ENCODE measurements around the gene NKD2.
"Not testable (repeated sequence)": the region's sequence is repeated elsewhere in the genome, so short reads cannot be mapped to it uniquely, and the experiment has no call there.

Gene NKD2

DNA sequence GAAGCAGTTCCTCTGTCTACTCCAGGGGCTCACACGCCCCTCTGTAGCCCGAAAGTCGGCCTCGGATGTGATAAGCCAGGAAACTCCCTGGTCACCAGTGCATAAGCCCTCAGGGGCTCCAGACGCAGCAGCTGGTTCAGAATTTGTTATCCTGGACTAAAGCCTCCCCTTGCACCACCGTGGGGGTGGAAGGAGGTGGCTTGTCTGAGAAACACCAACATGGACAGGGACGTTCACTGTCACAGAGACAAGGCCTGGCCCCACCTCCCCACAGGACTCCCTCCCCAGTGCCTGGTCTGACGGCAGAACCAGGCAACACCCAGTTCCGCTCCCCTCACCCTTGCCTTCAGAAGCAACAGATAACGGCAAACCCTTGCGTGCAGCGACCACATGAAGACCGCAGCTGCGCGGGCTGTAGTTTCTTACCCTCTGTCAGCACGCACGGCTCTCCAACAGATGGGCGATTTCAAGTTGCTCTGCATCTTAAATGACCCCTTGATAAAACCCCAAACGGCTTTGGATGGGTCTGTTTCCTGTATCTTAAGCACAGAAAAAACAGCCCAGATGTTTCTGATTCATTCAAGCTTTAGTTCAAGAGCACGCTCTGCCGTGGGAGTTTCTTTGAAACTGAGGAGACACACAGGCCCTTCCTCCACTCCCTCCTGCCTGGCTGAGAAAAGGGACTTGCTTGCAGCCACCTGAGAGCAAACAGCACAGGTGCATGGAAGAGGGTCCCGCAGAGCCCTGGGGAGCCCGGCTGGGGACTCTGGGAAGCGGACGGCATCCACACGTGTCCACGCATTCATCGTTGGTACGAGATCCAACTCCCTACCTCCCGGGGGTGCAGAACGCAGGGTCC lies 44.7 kb upstream of the NKD2 start:
- FAIRE-seq (peak; percentile 63), DNase-seq (ENCODE audit: insufficient read length, low spot score) (peak; percentile 61)
- TF ChIP-seq TAF1 (IDR thresholded peaks at IDR 0.05; ENCODE audit: low read depth, low read length) (no peak), POU2F2 (IDR thresholded peaks at IDR 0.05; ENCODE audit: low read depth, low read length) (peak; percentile 76; the same call in 1 of the 2 replicates), POLR2A (IDR thresholded peaks at IDR 0.05; ENCODE audit: low read depth, low read length) (no peak), SPI1 (IDR thresholded peaks at IDR 0.05; ENCODE audit: low read depth, low read length) (0 out of 2 replicates have a peak, but pooled peaks have one; percentile 40)

DNA sequence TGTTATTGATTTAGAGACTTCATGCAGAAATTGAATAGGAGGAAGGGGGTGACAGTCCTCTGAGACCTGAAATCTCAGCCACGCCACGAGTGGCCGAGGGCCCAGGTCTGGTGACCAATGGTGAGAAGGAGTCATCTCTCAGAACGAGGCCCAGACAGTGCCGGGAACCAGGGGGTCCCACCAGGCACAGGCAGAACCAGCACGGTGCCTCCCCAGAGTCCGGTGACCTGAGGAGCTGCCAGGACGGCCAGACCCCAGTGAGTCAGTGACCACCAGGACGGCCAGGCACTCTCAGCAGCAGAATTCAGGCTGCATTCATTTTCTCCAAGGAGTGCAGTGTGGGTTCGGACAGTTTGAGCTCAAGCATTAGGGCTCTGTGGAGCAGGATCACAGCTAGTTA lies 43.8 kb upstream of the NKD2 start:
- DNase-seq (ENCODE audit: insufficient read length, low spot score) (no peak), FAIRE-seq (no peak)
- TF ChIP-seq SPI1 (IDR thresholded peaks at IDR 0.05; ENCODE audit: low read depth, low read length) = no peak
- no peak for TF ChIP-seq POLR2A (IDR thresholded peaks at IDR 0.05; ENCODE audit: low read depth, low read length)
- no peak for TF ChIP-seq POU2F2 (IDR thresholded peaks at IDR 0.05; ENCODE audit: low read depth, low read length)
- no peak for TF ChIP-seq POLR2AphosphoS5 (IDR thresholded peaks at IDR 0.05; ENCODE audit: low read depth, low read length)
- TF ChIP-seq PAX5 (IDR thresholded peaks at IDR 0.05; ENCODE audit: insufficient read depth, low read length, severe bottlenecking) = no peak
- no peak for TF ChIP-seq TAF1 (IDR thresholded peaks at IDR 0.05; ENCODE audit: low read depth, low read length)

DNA sequence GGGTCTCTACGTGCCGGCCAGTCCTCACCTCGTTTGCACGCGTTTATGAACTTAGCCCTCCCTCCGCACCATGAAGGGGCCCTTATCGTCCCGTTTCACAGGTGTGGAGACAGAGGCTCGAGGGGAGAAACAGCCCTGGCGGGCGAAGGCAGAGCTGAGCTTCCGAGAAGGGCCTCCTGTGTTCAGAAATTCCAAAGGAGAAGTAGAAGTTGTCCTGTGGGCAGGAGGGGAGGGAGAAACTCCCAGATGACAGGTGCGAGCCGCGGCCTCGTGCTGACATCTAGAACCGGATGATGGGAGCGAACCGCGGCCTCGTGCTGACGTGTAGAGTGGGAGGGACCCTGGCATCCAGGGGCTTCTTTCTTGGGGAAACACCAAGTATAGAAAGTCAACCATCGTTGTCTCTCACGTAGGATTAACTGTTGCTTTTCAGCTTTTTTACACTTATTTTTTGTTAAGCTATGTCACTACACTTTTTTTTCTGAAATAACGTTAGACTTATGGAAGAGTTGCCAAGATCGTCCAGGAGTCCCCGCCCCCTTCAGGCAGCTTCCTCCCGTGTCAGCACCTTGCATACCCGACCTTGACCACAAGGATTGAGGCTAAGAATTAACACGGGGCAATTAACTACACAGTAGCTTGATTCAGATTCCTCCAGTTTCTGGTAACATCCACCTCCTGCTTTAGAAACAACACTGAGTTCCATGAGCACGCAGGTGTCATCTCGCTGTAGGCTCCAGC lies 42.8 kb upstream of the NKD2 start:
- FAIRE-seq = no peak
- TF ChIP-seq SPI1 (IDR thresholded peaks at IDR 0.05; ENCODE audit: low read depth, low read length) = no peak
- no peak for TF ChIP-seq POLR2AphosphoS5 (IDR thresholded peaks at IDR 0.05; ENCODE audit: low read depth, low read length)
- no peak for TF ChIP-seq TAF1 (IDR thresholded peaks at IDR 0.05; ENCODE audit: low read depth, low read length)
- no peak for DNase-seq (ENCODE audit: insufficient read length, low spot score)

DNA sequence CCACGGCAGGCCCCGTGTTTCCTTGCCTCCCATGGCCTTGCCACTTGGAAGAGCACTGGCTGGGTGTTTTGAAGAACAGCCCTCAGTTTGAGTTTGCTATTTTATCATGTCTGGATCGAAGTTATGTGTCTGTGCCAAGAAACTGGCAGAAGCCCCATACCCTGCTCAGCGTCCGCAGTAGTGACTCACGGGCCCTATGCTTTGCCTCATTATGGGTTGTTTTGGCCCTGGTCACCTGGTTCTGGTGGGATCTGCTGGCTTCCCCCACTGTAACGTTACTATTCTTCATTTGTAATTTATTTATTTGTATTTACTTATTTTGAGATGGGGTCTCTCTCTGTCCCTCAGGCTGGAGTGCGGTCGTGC lies 42.3 kb upstream of the NKD2 start:
- TF ChIP-seq POU2F2 (IDR thresholded peaks at IDR 0.05; ENCODE audit: low read depth, low read length) (no peak), POLR2A (IDR thresholded peaks at IDR 0.05; ENCODE audit: low read depth, low read length) (no peak), POLR2AphosphoS5 (IDR thresholded peaks at IDR 0.05; ENCODE audit: low read depth, low read length) (no peak), SPI1 (IDR thresholded peaks at IDR 0.05; ENCODE audit: low read depth, low read length) (no peak), TAF1 (IDR thresholded peaks at IDR 0.05; ENCODE audit: low read depth, low read length) (no peak), PAX5 (IDR thresholded peaks at IDR 0.05; ENCODE audit: insufficient read depth, low read length, severe bottlenecking) (no peak)
- DNase-seq (ENCODE audit: insufficient read length, low spot score) (no peak), FAIRE-seq (no peak)

DNA sequence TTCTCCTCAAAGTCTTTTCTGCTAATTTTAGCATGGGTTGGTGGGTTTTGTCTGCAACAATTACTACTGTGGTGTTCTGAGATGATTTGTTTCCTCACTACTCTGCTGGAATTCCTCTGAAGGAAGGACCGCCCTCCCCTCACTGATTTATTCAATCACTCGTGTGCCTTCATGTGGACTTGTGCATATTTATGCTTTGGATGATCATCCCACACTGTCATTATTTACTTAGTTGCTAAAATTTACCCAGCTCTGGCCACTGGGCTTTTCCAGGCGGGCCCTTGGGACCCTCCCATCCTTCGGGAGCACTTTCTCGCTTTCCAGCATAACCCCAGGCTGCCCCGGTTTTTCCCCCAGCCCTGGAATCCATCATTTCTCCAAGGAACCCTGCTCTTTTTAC lies 41.7 kb upstream of the NKD2 start:
- FAIRE-seq (no peak), DNase-seq (ENCODE audit: insufficient read length, low spot score) (no peak)
- no peak for TF ChIP-seq POU2F2 (IDR thresholded peaks at IDR 0.05; ENCODE audit: low read depth, low read length)
- TF ChIP-seq SPI1 (IDR thresholded peaks at IDR 0.05; ENCODE audit: low read depth, low read length) = no peak
- TF ChIP-seq TAF1 (IDR thresholded peaks at IDR 0.05; ENCODE audit: low read depth, low read length) = no peak
- TF ChIP-seq POLR2A (IDR thresholded peaks at IDR 0.05; ENCODE audit: low read depth, low read length) = no peak
- no peak for TF ChIP-seq PAX5 (IDR thresholded peaks at IDR 0.05; ENCODE audit: insufficient read depth, low read length, severe bottlenecking)
- TF ChIP-seq POLR2AphosphoS5 (IDR thresholded peaks at IDR 0.05; ENCODE audit: low read depth, low read length) = no peak

DNA sequence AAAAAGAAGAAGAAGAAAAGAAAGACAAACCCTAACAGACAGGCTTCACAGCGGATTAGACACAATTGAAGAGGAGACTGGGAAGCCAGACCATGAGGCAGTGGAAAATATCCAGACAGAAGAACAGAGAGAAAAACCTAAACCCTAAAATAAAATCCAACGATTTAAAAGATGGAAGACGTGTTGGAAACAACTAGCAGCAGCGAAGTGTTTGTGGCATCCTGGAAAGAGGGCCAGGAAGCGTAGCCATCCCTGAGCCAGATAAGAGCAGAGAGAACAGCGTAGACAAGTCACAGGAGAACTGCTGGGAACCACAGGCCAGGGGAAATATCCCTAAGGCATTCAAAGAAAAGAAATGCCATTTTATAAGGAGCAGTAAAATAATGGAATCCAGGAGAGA lies 39.7 kb upstream of the NKD2 start:
- FAIRE-seq = no peak
- TF ChIP-seq TAF1 (IDR thresholded peaks at IDR 0.05; ENCODE audit: low read depth, low read length) = no peak
- TF ChIP-seq POU2F2 (IDR thresholded peaks at IDR 0.05; ENCODE audit: low read depth, low read length) = no peak
- no peak for TF ChIP-seq PAX5 (IDR thresholded peaks at IDR 0.05; ENCODE audit: insufficient read depth, low read length, severe bottlenecking)
- no peak for TF ChIP-seq SPI1 (IDR thresholded peaks at IDR 0.05; ENCODE audit: low read depth, low read length)
- TF ChIP-seq POLR2A (IDR thresholded peaks at IDR 0.05; ENCODE audit: low read depth, low read length) = no peak
- TF ChIP-seq POLR2AphosphoS5 (IDR thresholded peaks at IDR 0.05; ENCODE audit: low read depth, low read length) = no peak
- DNase-seq (ENCODE audit: insufficient read length, low spot score) = no peak

DNA sequence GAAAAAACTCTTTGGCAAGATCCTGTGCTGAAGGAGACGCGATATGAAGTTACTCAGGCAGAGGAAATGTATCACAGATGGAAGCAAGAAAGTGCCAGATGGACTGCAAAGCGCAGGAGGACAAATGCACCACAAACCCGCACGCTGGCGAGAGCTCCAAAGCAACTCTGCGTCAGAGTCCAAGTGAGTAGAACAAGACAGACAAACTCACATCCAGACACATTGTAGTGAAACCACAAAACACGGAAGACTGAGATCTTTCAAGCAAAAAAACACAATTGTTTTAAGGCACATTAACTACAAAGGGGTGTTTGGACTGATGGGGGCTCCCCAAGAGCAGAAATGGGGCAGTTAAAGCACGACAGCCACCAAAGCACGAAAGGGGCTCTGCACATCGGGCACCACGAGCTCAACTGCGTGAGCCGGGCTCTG lies 39.2 kb upstream of the NKD2 start:
- FAIRE-seq = no peak
- DNase-seq (ENCODE audit: insufficient read length, low spot score) = no peak
- no peak for TF ChIP-seq POLR2A (IDR thresholded peaks at IDR 0.05; ENCODE audit: low read depth, low read length)
- TF ChIP-seq TAF1 (IDR thresholded peaks at IDR 0.05; ENCODE audit: low read depth, low read length) = no peak
- no peak for TF ChIP-seq POLR2AphosphoS5 (IDR thresholded peaks at IDR 0.05; ENCODE audit: low read depth, low read length)
- no peak for TF ChIP-seq SPI1 (IDR thresholded peaks at IDR 0.05; ENCODE audit: low read depth, low read length)
- no peak for TF ChIP-seq POU2F2 (IDR thresholded peaks at IDR 0.05; ENCODE audit: low read depth, low read length)
- no peak for TF ChIP-seq PAX5 (IDR thresholded peaks at IDR 0.05; ENCODE audit: insufficient read depth, low read length, severe bottlenecking)

GRCh38 chr5:972575-972974 lies 36.0 kb upstream of the NKD2 start:
- FAIRE-seq; DNase-seq (ENCODE audit: insufficient read length, low spot score): not testable (repeated sequence)

GRCh38 chr5:976849-977751 lies 31.5 kb upstream of the NKD2 start:
- no peak for FAIRE-seq
- no peak for DNase-seq (ENCODE audit: insufficient read length, low spot score)
- TF ChIP-seq PAX5 (IDR thresholded peaks at IDR 0.05; ENCODE audit: insufficient read depth, low read length, severe bottlenecking) = no peak
- no peak for TF ChIP-seq POLR2A (IDR thresholded peaks at IDR 0.05; ENCODE audit: low read depth, low read length)
